Body of pancreas (tissue), 4 donors: ENCODE data around the gene MAP3K2.

Experiments
- POLR2A ChIP-seq, 3 donors: fragments of 450-650 bp; IDR thresholded peaks; one replicate each; pipeline ENCODE4 v1.6.1; 2016; ENCODE audit warnings: antibody characterized with exemption in 3 of 3, mild to moderate bottlenecking in 2 of 3
- TF ChIP-seq, protein P1 (sequence below), 7 experiments: fragments of 450-650 bp in 4 of 7; fragments of 200-600 bp in 3 of 7; sonication (generic) in 3 of 7; IDR thresholded peaks; one replicate each; pipeline ENCODE4 v1.5.1; 2016 to 2019; ENCODE audit warnings: antibody characterized with exemption in 7 of 7

DNA sequence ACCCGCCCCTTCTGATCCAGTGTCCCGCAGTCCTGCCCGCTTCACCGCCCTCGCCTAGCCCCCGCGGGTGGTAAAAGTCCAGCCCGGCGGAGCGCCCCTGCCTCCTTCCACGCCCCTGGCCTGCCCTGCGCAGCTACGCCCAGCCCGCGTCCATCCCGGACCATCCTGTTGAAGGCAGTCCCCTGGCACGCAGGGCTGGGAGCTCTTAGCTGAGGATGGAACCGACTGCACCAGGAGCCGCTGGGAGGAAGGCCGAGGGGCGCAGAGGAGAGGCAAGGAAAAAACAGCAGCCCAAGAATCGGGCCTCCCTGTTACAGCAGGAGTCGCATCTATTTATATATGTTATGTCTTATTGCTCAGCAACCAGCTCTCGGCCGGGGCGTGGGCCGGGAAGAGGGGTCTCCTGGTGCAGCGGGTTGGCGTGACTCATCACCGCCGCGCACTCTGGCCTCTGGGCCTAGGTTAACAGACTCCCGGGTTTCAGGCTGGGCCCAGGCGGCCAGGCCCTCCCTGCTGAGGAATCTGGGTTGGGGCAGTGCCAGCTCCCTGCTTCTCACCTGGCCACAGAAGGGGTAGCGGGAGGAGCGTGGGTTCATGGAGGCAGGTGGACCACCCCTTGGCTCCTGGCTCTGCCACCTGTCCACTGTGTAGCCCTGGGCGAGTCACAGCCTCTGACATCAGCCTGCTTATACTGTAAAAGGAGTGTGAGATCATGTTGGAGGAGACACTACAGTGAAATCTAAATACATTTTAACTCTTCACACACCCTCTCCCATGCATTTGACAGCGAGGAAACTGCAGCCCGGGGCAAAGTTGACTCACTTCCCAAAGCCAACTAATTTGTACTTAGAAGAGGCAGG, 13.4 kb upstream of the MAP3K2 start:
- TF ChIP-seq, protein P1, sequence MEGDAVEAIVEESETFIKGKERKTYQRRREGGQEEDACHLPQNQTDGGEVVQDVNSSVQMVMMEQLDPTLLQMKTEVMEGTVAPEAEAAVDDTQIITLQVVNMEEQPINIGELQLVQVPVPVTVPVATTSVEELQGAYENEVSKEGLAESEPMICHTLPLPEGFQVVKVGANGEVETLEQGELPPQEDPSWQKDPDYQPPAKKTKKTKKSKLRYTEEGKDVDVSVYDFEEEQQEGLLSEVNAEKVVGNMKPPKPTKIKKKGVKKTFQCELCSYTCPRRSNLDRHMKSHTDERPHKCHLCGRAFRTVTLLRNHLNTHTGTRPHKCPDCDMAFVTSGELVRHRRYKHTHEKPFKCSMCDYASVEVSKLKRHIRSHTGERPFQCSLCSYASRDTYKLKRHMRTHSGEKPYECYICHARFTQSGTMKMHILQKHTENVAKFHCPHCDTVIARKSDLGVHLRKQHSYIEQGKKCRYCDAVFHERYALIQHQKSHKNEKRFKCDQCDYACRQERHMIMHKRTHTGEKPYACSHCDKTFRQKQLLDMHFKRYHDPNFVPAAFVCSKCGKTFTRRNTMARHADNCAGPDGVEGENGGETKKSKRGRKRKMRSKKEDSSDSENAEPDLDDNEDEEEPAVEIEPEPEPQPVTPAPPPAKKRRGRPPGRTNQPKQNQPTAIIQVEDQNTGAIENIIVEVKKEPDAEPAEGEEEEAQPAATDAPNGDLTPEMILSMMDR (IDR thresholded peaks at IDR 0.05), result no peak
- TF ChIP-seq POLR2A (IDR thresholded peaks at IDR 0.05), result no peak
